ENCODE measurements around the gene ADCK2.

- TF ChIP-seq POLR2A (IDR thresholded peaks at IDR 0.05; ENCODE audit: extremely low read depth, insufficient read length) (no peak), CTCF (IDR thresholded peaks at IDR 0.05; ENCODE audit: low read depth, low read length) (no peak), MAX (IDR thresholded peaks at IDR 0.05; ENCODE audit: low read depth, low read length) (no peak), MYC (IDR thresholded peaks at IDR 0.05; ENCODE audit: low read depth, low read length) (no peak)
These were observed 33.2 kb upstream of the ADCK2 start for GRCh38 chr7:140639366-140640053.

Measured in NB4 (cell line).